ENCODE results near the gene RELL2. TPM values are rescaled to one million over a fixed set of nuclear protein-coding genes. Genes with fewer than 3 reads are reported as not detected.

Gene RELL2
- total RNA-seq, 2 donors from 2014 or later = 14.6 to 19.5 TPM

- ATAC-seq (replicated peaks in 1 of 2) (peak; percentile 45 to 57), DNase-seq (peak in 1 of 2 donors; percentile 18)
- H3K27me3 Mint-ChIP-seq (ENCODE audit: low read depth) = no peaks in the 10 kb centered on the region
- peaks cover 30% of the 10 kb centered on the region for H3K4me1 Mint-ChIP-seq (ENCODE audit: low read depth)
- peaks cover 1 to 5% of the 10 kb centered on the region in 2 donors for H3K36me3 Mint-ChIP-seq (ENCODE audit: insufficient read depth in 2 of 2)
- no peak overlapping the region for H3K27ac Mint-ChIP-seq
- H3K9me3 Mint-ChIP-seq = no peaks in the 10 kb centered on the region
- no peak overlapping the region for H3K4me3 Mint-ChIP-seq
Measured at GRCh38 chr5:141641634-141642267, 5.0 kb downstream of the RELL2 start.

GRCh38 chr5:141646026-141646425, 9.2 kb downstream of the RELL2 start:
- peak overlapping the region; percentile 5 for H3K27ac Mint-ChIP-seq
- no peaks in the 10 kb centered on the region for H3K27me3 Mint-ChIP-seq (ENCODE audit: low read depth)
- no peak overlapping the region for H3K4me3 Mint-ChIP-seq
- no peak for DNase-seq
- no peak for ATAC-seq (replicated peaks in 1 of 2)
- peaks cover 0 to 6% of the 10 kb centered on the region in 2 donors for H3K36me3 Mint-ChIP-seq (ENCODE audit: insufficient read depth in 2 of 2)
- peaks cover 18% of the 10 kb centered on the region for H3K4me1 Mint-ChIP-seq (ENCODE audit: low read depth)
- no peaks in the 10 kb centered on the region for H3K9me3 Mint-ChIP-seq

- H3K27ac Mint-ChIP-seq = no peak overlapping the region
- no peaks in the 10 kb centered on the region for H3K27me3 Mint-ChIP-seq (ENCODE audit: low read depth)
- peaks cover 2 to 3% of the 10 kb centered on the region in 2 donors for H3K36me3 Mint-ChIP-seq (ENCODE audit: insufficient read depth in 2 of 2)
- H3K9me3 Mint-ChIP-seq = no peaks in the 10 kb centered on the region
- no peak for ATAC-seq (replicated peaks in 1 of 2)
- no peak for DNase-seq
- H3K4me3 Mint-ChIP-seq = no peak overlapping the region
- H3K4me1 Mint-ChIP-seq (ENCODE audit: low read depth) = peaks cover 17% of the 10 kb centered on the region
Measured at GRCh38 chr5:141647242-141647641, 10.4 kb downstream of the RELL2 start.

- Mint-ChIP-seq H3K36me3 (ENCODE audit: insufficient read depth in 2 of 2) (peaks cover 2% of the 10 kb centered on the region in 2 donors), H3K27ac (no peak overlapping the region)
- DNase-seq = no peak
Measured at GRCh38 chr5:141647851-141648250, 11.1 kb downstream of the RELL2 start.

GRCh38 chr5:141649056-141649688, 12.4 kb downstream of the RELL2 start:
- Mint-ChIP-seq H3K27ac (no peak overlapping the region), H3K9me3 (no peaks in the 10 kb centered on the region), H3K4me1 (ENCODE audit: low read depth) (peaks cover 24% of the 10 kb centered on the region), H3K36me3 (ENCODE audit: insufficient read depth in 2 of 2) (peaks cover 2% of the 10 kb centered on the region in 2 donors), H3K4me3 (no peak overlapping the region), H3K27me3 (ENCODE audit: low read depth) (no peaks in the 10 kb centered on the region)
- ATAC-seq (replicated peaks in 1 of 2) (no peak), DNase-seq (no peak)

More at GRCh38 chr5:141647851-141648250, 11.1 kb downstream of the RELL2 start:
- H3K9me3 Mint-ChIP-seq = no peaks in the 10 kb centered on the region
- H3K4me3 Mint-ChIP-seq = no peak overlapping the region
- ATAC-seq (replicated peaks in 1 of 2) = no peak
- no peaks in the 10 kb centered on the region for H3K27me3 Mint-ChIP-seq (ENCODE audit: low read depth)
- H3K4me1 Mint-ChIP-seq (ENCODE audit: low read depth) = peaks cover 23% of the 10 kb centered on the region

GRCh38 chr5:141649972-141650371, 13.2 kb downstream of the RELL2 start:
- Mint-ChIP-seq H3K9me3 (no peaks in the 10 kb centered on the region), H3K27me3 (ENCODE audit: low read depth) (no peaks in the 10 kb centered on the region), H3K27ac (peak overlapping the region; percentile 82), H3K36me3 (ENCODE audit: insufficient read depth in 2 of 2) (peaks cover 2% of the 10 kb centered on the region in 2 donors), H3K4me1 (ENCODE audit: low read depth) (peaks cover 24% of the 10 kb centered on the region), H3K4me3 (peak overlapping the region; percentile 96 to 98)
- ATAC-seq (replicated peaks in 1 of 2) (no peak), DNase-seq (no peak)

GRCh38 chr5:141650851-141651727, 14.3 kb downstream of the RELL2 start, which contains the start of gene FCHSD1:
TSS of gene FCHSD1 (minus strand) at chr5:141651418. CDS start at chr5:141651368, 50 bp downstream.
- peak; percentile 84 to 90 for DNase-seq
- H3K27me3 Mint-ChIP-seq (ENCODE audit: low read depth) = no peaks in the 10 kb centered on the region
- peaks cover 2% of the 10 kb centered on the region in 2 donors for H3K36me3 Mint-ChIP-seq (ENCODE audit: insufficient read depth in 2 of 2)
- peaks cover 24% of the 10 kb centered on the region for H3K4me1 Mint-ChIP-seq (ENCODE audit: low read depth)
- ATAC-seq (replicated peaks in 1 of 2) = peak; percentile 96 to 97
- peak within 1 kb of the TSS; percentile 96 to 98 for H3K4me3 Mint-ChIP-seq
- no peaks in the 10 kb centered on the region for H3K9me3 Mint-ChIP-seq
- H3K27ac Mint-ChIP-seq = peak within 1 kb of the TSS; percentile 93

GRCh38 chr5:141651728-141652105, 14.9 kb downstream of the RELL2 start:
- Mint-ChIP-seq H3K9me3 (no peaks in the 10 kb centered on the region), H3K27me3 (ENCODE audit: low read depth) (no peaks in the 10 kb centered on the region), H3K36me3 (ENCODE audit: insufficient read depth in 2 of 2) (peaks cover 2% of the 10 kb centered on the region in 2 donors), H3K4me1 (ENCODE audit: low read depth) (peaks cover 24% of the 10 kb centered on the region), H3K27ac (peak overlapping the region; percentile 93), H3K4me3 (peak overlapping the region; percentile 96 to 98)
- ATAC-seq (replicated peaks in 1 of 2) = no peak
- DNase-seq = no peak

GRCh38 chr5:141654298-141654697, 17.5 kb downstream of the RELL2 start:
- Mint-ChIP-seq H3K36me3 (ENCODE audit: insufficient read depth in 2 of 2) (peaks cover 0 to 2% of the 10 kb centered on the region in 2 donors), H3K9me3 (no peaks in the 10 kb centered on the region), H3K27me3 (ENCODE audit: low read depth) (no peaks in the 10 kb centered on the region), H3K27ac (no peak overlapping the region), H3K4me1 (ENCODE audit: low read depth) (peaks cover 29% of the 10 kb centered on the region), H3K4me3 (no peak overlapping the region)
- ATAC-seq (replicated peaks in 1 of 2) = no peak
- no peak for DNase-seq

- no peaks in the 10 kb centered on the region for H3K27me3 Mint-ChIP-seq (ENCODE audit: low read depth)
- no peak overlapping the region for H3K4me3 Mint-ChIP-seq
- peaks cover 0 to 2% of the 10 kb centered on the region in 2 donors for H3K36me3 Mint-ChIP-seq (ENCODE audit: insufficient read depth in 2 of 2)
- ATAC-seq (replicated peaks in 1 of 2) (no peak), DNase-seq (no peak)
- no peak overlapping the region for H3K27ac Mint-ChIP-seq
- H3K9me3 Mint-ChIP-seq = no peaks in the 10 kb centered on the region
- H3K4me1 Mint-ChIP-seq (ENCODE audit: low read depth) = peaks cover 25% of the 10 kb centered on the region
Measured at GRCh38 chr5:141655020-141655419, 18.2 kb downstream of the RELL2 start.

GRCh38 chr5:141656396-141656795, 19.6 kb downstream of the RELL2 start:
- Mint-ChIP-seq H3K4me1 (ENCODE audit: low read depth) (peaks cover 19% of the 10 kb centered on the region), H3K4me3 (no peak overlapping the region), H3K27ac (no peak overlapping the region), H3K27me3 (ENCODE audit: low read depth) (no peaks in the 10 kb centered on the region), H3K36me3 (ENCODE audit: insufficient read depth in 2 of 2) (peaks cover 0 to 2% of the 10 kb centered on the region in 2 donors), H3K9me3 (no peaks in the 10 kb centered on the region)
- no peak for ATAC-seq (replicated peaks in 1 of 2)
- no peak for DNase-seq

- Mint-ChIP-seq H3K27me3 (ENCODE audit: low read depth) (no peaks in the 10 kb centered on the region), H3K4me1 (ENCODE audit: low read depth) (peaks cover 11% of the 10 kb centered on the region), H3K36me3 (ENCODE audit: insufficient read depth in 2 of 2) (no peaks in the 10 kb centered on the region), H3K27ac (no peak overlapping the region), H3K9me3 (no peaks in the 10 kb centered on the region), H3K4me3 (no peak overlapping the region)
- no peak for ATAC-seq (replicated peaks in 1 of 2)
- DNase-seq = no peak
Measured at GRCh38 chr5:141657404-141657803, 20.6 kb downstream of the RELL2 start.
